Measurements from ENCODE around the gene SLC23A2.
"Not testable (repeated sequence)": the region's sequence is repeated elsewhere in the genome, so short reads cannot be mapped to it uniquely, and the experiment has no call there.

SLC23A2 gene

DNA sequence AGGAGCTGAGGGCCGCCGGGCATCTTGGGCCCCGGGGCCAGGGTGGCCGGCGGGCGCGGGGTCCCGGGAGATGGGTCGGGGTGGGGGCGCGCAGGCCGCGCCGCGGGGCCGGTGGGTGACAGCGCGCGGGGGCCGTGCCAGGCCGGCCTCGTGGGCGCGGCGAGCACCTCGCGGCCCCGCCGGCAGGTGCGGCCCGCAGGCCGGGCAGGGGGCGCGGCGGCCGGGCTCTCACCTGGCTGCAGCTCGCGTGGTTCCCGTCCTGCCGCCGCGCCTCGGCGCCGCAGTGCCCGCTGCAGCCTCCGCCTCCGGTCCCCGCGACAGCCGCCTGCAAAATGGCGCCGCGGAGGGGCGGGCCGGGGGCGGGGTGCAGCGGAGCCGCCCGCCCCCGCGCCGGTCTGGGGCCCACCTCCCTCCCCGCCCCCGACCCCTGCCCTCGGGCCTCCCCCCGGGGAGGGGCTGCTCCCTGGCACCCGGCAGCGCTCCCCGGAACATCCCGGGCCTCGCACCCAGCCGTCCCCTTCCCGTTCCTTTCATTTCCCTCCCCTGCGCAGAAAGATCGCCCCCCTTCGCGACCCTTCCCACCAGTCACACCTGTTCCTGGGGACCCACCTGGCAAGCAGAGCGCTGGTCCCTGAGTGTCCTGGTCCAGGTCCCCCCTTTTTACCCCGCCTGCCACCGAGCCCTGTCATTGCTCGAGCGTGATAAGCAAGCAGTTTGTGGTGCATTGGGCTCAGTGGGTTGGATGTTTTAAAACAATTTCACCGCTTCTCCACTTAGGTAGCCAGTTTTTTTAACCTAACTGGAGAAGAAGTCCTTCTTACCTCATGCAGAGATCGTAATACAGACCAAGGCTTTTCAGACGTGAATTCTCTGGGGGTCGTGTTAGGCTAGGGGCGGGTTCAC, at the start of gene SLC23A2:
Gene SLC23A2, minus strand, starts transcription at position 337 of the 903 bp plus-strand sequence. CDS start 68,948 bp downstream, outside the sequence.
- DNase-seq, result no peak

GRCh38 chr20:5046656-5047339, 45.5 kb upstream of the SLC23A2 start:
- DNase-seq, result no peak

GRCh38 chr20:5045906-5046305, 44.6 kb upstream of the SLC23A2 start:
- no peak for DNase-seq

DNA sequence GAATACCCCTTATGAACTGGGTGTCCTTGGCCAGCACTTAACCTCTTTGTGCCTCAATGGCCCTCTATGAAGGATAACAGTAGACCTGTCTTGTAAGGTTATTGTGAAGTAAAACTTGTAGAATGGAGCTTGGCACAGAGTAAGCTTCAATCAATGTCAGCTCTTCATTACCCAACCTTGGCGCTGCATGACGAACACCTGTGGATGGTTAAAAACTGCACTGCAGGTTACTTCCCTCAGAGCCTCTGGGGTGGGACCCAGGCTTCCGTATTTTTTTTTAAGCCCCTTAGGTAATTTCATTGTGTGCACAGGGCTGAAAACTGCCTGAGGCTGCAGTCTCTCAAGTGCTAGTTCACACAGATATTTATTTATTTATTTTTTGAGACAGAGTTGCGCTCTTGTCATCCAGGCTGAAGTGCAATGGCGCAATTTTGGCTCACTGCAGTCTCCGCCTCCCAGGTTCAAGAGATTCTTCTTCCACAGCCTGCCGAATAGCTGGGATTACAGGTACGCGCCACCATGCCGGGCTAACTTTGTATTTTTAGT, 42.8 kb upstream of the SLC23A2 start:
- DNase-seq, result no peak

DNA sequence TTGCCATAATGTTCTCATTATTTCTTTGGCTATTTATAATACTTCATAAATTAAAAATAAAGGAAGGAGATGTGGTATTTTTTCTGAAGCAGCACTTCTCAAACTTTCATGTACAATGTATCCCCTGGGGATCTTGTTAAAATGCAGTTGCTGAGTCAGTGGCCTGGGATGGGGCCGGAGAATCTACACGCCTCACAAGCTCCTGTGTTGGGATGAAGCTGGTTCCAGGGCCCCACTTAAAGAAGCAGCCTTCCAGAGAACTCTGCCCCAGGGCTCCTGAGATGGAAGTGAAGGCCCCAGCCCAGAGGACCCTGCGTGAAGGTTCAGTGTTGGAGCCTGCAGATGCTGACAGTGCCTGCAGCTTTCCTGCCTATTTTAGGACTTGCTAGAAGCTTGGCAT, 40.1 kb upstream of the SLC23A2 start:
- DNase-seq, result no peak

DNA sequence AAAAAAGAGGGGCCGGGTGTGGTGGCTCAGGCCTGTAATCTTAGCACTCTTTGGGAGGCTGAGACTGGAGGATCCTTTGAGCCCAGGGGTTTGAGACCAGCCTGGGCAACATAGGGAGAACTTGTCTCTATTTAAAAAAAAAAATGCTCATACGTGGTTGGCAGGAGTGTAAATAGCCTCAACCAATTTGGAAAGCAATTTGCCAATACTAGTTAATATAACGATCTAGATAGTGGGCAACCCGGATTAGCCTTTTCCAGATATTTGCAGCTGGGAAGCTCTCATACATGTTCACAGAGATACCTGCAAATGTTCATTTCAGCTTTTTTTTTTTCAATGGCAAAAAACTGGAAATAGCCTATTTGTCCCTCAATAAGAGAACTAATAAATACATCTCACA, 39.0 kb upstream of the SLC23A2 start:
- no peak for DNase-seq

- no peak for DNase-seq
These were observed 38.6 kb upstream of the SLC23A2 start for GRCh38 chr20:5039889-5040288.

DNA sequence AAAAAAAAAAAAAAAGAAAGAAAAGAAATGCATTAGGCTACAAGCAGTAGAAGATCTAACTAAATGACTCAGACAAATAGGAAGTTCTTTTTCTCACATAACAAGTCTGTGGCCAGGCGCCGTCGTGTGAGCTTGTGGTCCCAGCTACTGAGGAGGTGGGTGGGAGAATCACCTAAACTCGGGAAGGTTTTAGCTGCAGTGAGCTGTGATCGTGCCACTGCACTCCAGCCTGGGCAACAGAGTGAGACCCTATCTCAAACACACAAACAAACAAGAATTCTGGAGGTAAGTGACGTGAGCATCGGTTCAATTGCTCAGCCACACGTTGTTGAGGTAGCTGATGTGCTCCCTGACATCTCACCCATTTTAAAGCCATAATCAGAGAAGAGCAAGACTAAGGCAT, 37.9 kb upstream of the SLC23A2 start:
- no peak for DNase-seq

- DNase-seq, result no peak
These were observed 35.5 kb upstream of the SLC23A2 start for GRCh38 chr20:5036828-5037227.

DNA sequence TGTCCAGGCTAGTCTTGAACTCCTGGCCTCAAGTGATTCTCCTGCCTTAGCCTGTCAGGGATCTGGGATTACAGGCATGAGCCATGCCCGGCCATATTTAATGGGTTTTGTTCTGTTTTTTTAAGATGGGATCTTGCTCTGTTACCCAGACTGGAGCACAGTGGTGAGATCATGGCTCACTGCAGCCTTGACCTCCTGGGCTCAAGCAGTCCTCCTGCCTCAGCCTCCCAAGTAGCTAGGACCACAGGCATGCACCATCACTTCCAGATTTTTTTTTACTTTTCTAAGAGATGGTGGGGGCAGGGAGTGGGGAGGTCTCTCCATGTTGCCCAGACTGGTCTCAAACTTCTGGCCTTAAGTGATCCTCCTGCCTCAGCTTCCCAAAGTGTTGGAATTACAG, 34.2 kb upstream of the SLC23A2 start:
- DNase-seq, result not testable (repeated sequence)

DNA sequence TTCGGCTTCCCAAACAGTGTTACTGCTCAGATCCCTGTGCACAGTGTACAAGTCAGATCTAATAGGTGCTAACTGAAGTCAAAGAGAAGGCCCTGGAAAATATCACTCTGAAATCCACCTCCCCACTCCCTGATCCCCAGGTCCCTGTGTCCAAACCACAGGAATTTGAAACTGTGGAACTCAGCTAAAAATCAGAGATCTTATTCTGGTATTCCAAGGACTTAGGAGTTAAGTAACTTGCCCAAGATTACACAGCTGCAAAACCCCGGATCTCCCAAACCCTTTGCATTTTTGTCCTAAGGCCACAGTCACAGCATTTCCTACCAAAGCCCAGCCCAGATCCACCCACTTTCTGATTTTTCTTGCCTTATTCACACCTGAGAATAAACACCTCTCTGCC, 32.3 kb upstream of the SLC23A2 start:
- no peak for DNase-seq

DNA sequence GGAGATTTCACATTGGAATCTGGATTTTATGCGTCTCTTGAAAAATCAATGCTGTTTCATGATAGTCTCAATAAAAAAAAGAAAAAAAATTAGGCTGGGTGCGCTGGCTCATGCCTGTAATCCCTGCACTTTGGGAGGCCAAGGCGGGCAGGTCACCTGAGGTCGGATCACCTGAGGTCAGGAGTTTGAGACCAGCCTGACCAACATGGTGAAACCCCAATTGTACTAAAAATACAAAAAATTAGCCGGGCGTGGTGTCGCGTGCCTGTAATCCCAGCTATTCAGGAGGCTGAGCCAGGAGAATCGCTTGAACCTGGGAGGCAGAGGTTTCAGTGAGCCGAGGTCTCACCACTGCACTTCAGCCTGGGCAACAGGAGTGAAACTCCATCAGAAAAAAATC, 30.4 kb upstream of the SLC23A2 start:
- DNase-seq, result not testable (repeated sequence)

GRCh38 chr20:5031206-5031557, 29.9 kb upstream of the SLC23A2 start:
- DNase-seq, result no peak

- DNase-seq, result no peak
These were observed 29.3 kb upstream of the SLC23A2 start for GRCh38 chr20:5030348-5031205.

- DNase-seq, result not testable (repeated sequence)
These were observed 27.1 kb upstream of the SLC23A2 start for GRCh38 chr20:5028258-5029059.

DNA sequence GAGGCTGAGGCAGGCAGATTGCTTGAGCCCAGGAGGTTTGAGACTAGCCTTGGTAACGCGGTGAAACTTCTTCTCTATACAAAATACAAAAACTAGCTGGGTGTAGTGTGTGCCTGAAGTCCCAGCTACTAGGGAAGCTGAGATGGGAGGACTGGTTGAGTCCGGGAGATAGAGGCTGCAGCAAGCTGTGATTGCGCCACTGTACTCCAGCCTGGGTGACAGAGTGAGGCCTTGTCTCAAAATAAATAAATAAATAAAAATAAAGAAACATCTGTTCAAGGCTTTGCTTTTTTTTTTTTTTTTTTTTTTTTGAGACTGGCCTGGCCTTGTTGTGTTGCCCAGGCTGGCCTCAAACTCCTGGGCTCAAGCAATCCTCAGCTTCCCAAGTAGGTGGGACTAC, 23.7 kb upstream of the SLC23A2 start:
- DNase-seq, result no peak

GRCh38 chr20:5024103-5024502, 22.8 kb upstream of the SLC23A2 start:
- no peak for DNase-seq

- DNase-seq, result not testable (repeated sequence)
These were observed 21.9 kb upstream of the SLC23A2 start for GRCh38 chr20:5023171-5023570.

DNA sequence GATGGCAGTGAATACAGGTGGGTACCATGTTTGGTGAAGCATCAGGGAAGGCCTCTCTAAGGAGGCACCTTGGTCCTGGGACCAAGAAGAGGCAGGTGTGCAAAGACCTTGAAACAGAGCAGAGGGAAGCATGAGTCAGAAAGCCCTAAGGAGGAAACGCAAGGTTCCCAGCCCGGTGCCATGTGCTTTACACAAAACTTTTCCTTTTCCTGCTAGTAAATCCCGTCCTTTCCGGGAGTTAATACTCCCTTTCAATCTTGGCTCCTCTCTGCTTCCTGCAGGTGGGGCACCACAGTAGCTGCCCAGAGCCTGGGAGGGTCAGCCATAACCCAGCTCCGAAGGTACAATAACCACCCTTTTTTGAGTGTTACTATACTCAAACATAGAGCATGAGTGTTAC, 19.4 kb upstream of the SLC23A2 start:
- no peak for DNase-seq

- DNase-seq, result no peak
These were observed 12.6 kb upstream of the SLC23A2 start for GRCh38 chr20:5013682-5014447.

DNA sequence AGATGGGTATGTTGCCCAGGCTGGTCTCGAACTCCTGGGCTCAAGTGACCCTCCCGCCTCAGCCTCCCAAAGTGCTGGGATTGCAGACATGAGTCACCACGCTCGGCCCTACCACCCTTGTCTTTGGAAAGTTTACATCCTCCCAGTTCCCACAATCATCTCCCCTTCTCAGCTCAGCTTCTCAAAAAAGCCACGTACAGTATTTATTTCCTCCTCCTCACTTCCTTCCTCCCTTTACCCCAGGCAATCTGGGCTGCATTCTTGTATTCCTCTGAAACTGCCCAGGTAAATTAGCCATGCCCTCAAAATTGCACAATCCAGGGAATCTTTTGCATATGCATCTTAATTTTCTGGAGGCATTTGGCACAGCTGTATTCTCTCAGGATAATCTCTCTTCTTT, 7.4 kb upstream of the SLC23A2 start:
- no peak for DNase-seq

Data from KG1 (cell line).